GM15510 (cell line): ENCODE data around the gene TXNDC16.

Source experiments
- POLR2A ChIP-seq: IDR thresholded peaks from 3 replicates; pipeline ENCODE4 v1.6.1; 2011; ENCODE audit warnings: borderline replicate concordance; ENCODE audit not compliant: insufficient read length; ENCODE audit errors: extremely low read depth

The TXNDC16 gene

GRCh38 chr14:52550661-52551060 is 1.6 kb downstream of the TXNDC16 start:
- TF ChIP-seq POLR2A, result no peak

DNA sequence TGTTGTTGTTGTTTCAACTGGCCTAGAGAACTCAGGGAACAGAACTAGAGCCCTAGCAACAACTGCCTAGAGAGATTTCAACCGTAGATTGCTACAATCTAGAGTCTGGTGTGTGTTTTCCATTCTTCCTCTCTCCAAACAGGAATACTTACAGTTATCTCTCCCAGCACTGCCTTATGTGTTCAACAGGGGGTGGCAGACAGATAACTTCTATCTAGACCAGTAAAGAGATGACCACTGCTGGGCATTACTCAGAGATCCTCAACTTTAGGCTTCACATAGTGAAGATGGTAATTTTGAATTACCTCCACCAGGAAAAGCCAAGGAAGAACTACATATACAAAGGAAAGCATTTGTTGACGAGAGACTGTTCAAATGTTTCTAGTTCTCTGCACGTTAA is 4.8 kb downstream of the TXNDC16 start:
- TF ChIP-seq POLR2A, result no peak

DNA sequence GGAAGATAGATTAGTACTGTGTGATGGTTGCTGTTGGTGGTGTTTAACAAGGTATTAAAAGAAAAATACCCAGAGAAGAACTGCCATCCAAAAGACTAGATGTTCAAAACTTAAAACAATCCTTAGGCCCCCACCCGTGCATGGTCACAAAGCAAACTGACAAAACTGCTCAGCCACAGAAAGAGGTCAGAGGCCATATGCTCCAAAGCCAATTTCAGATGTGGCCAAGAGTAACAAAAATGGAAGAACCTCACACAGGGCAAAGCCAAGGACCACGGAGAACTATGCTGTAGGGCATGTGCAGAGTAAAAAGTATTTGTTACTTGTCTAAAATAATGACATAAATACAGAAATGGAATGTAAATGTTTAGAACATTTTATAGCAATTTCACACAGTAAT is 5.3 kb downstream of the TXNDC16 start:
- no peak for TF ChIP-seq POLR2A

DNA sequence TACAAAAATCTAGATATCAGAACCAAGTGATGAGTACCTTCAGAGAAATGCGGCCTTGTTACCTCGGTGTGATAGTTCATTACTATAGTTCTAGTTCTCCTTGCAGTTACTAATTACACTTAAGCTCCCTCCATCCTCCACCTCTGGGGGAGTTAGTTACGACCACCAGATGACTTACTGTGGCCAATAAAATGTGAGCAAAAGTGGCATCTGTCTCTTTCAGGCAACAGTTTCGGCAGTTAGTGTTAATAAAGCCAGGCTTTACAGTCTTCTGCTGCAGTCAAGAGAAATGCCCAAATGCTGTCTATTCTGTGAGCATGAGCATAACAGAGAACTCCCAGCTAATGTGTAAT is 6.0 kb downstream of the TXNDC16 start:
- TF ChIP-seq POLR2A, result no peak

- no peak for TF ChIP-seq POLR2A
Observed at GRCh38 chr14:52545584-52546317, 6.6 kb downstream of the TXNDC16 start.

- TF ChIP-seq POLR2A, result no peak
Observed at GRCh38 chr14:52538623-52539022, 13.7 kb downstream of the TXNDC16 start.

GRCh38 chr14:52536269-52536668 is 16.0 kb downstream of the TXNDC16 start:
- TF ChIP-seq POLR2A, result no peak

- no peak for TF ChIP-seq POLR2A
Observed at GRCh38 chr14:52531481-52531880, 20.8 kb downstream of the TXNDC16 start.

DNA sequence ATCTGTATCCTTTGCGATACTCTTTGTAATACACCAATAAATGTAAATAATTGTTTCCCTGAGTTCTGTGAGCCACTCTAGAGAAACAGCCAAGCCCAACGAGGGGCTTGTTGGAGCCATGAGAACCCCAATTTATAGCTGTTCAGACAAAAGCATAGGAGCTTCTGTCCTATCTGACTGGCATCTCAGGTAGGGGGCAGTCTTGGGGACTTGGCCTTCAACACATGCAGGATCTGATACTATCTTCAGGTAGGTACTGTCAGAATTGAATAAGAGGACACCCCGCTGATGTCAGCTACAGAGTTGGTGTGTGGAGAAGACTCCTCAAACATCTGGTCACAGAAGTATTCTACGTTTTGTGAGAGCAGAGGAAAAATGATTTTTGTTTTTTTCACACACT is 25.3 kb downstream of the TXNDC16 start:
- no peak for TF ChIP-seq POLR2A

- no peak for TF ChIP-seq POLR2A
Observed at GRCh38 chr14:52522581-52523345, 29.5 kb downstream of the TXNDC16 start.

GRCh38 chr14:52522033-52522432 is 30.3 kb downstream of the TXNDC16 start:
- TF ChIP-seq POLR2A, result no peak

DNA sequence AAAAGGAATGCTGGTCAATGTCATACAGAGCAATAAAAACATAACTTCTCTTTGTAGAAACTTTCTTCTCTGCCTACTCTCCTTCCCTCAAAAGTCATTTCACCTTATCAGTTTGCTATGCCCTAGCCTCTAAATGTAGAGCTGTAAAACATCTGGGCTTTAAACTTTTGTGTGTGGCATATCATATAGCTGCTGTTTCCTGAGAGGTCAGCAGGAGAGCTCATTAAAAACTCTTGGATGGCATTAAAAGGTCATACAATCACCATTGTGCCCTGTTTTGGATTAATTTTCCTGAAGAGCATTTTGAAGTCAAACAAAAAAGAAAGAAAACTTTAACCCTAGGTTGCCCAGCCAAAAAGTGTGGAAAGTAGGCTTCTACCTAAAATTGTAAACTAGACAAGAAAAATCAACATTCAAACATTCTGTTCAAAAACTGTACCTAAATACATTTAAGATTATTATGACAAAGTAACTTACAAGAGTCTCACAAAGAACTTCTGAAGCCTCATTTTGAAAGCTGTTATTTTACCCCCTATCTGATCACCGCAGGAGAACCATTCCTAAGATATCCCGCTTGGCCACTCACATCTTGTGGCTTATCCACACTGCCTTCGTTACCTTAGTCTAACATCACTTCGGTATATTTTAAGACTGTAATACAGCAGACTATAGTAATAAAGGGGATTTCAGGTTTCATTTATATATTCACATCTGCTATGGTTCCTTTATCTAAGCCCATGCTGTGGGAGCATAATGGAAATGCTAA is 38.1 kb downstream of the TXNDC16 start:
- no peak for TF ChIP-seq POLR2A

- no peak for TF ChIP-seq POLR2A
Observed at GRCh38 chr14:52513249-52513648, 39.1 kb downstream of the TXNDC16 start.

- TF ChIP-seq POLR2A, result no peak
Observed at GRCh38 chr14:52494444-52494843, 57.9 kb downstream of the TXNDC16 start.

- TF ChIP-seq POLR2A, result no peak
Observed at GRCh38 chr14:52485350-52485960, 66.8 kb downstream of the TXNDC16 start.

GRCh38 chr14:52481864-52482263 is 70.4 kb downstream of the TXNDC16 start:
- no peak for TF ChIP-seq POLR2A

DNA sequence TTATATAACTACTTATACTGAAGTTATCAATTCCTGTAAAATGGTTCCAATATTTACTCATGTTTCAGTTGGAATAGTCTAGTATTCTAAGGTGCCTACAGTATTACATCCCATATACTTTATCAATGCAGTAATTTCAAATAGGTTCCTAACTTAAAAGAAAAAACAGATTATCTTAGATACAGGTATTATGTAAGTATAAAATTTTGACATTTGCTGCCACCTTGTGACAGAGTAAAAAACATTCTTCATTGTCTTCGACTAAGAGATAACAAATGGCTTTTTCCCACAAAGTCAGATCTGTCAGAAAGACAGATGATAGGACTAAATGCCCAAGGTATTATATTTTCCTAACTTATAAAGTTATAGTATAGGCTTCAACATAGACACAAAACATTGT is 78.7 kb downstream of the TXNDC16 start:
- TF ChIP-seq POLR2A, result no peak
